Lung (tissue), 12 donors: ENCODE data around the gene ITPK1. TPM values are rescaled to one million over a fixed set of nuclear protein-coding genes. Genes with fewer than 3 reads are reported as not detected.

ENCODE experiments used
- ATAC-seq: fragments of 200-7000 bp; cut with Tn5 transposase; one replicate; pipeline ENCODE4 v1.9.1; 2020; ENCODE audit warnings: moderate number of reproducible peaks; ENCODE audit not compliant: insufficient read depth, low FRiP score
- DNase-seq, 3 donors: peaks; one replicate each; pipeline ENCODE4 v3.0.0-alpha.2; 2013 to 2017
- H3K27ac ChIP-seq, 2 donors: one replicate each; pipeline ENCODE4 v1.5.1; 2013; ENCODE audit warnings: mild to moderate bottlenecking in 2 of 2, moderate library complexity in 2 of 2, control low read depth in 1 of 2, inconsistent platforms in 1 of 2, low read depth in 1 of 2, low read length in 1 of 2
- H3K27me3 ChIP-seq, 3 donors: one replicate each; pipeline ENCODE4 v1.5.1; 2013; ENCODE audit warnings: low read length in 2 of 3; ENCODE audit not compliant: control insufficient read depth in 3 of 3, insufficient read depth in 3 of 3
- H3K36me3 ChIP-seq, 4 donors: one replicate each; pipeline ENCODE4 v1.5.1; 2013; ENCODE audit warnings: low read length in 4 of 4, mild to moderate bottlenecking in 1 of 4, moderate library complexity in 1 of 4; ENCODE audit not compliant: control insufficient read depth in 4 of 4, insufficient read depth in 4 of 4
- H3K4me1 ChIP-seq, 5 donors: one replicate each; pipeline ENCODE4 v1.5.1; 2013; ENCODE audit warnings: low read length in 5 of 5, mild to moderate bottlenecking in 2 of 5, moderate library complexity in 1 of 5; ENCODE audit not compliant: control insufficient read depth in 5 of 5, insufficient read depth in 5 of 5
- H3K4me3 ChIP-seq: one replicate; pipeline ENCODE4 v1.5.1; 2013; ENCODE audit warnings: mild to moderate bottlenecking, control low read depth, moderate library complexity
- H3K9ac ChIP-seq, 2 donors: one replicate each; pipeline ENCODE4 v1.5.1; 2013; ENCODE audit warnings: low read length in 2 of 2, control low read depth in 1 of 2; ENCODE audit not compliant: insufficient read depth in 1 of 2
- H3K9me3 ChIP-seq, 4 donors: one replicate each; pipeline ENCODE4 v1.5.1; 2013; ENCODE audit warnings: low read length in 3 of 4, mild to moderate bottlenecking in 1 of 4, moderate library complexity in 1 of 4; ENCODE audit not compliant: control insufficient read depth in 4 of 4, insufficient read depth in 3 of 4
- WGBS, 2 donors: extraction: QIAGEN DNeasy Blood & Tissue Kit; methylation state at CpG; one replicate each; pipeline ENCODE4 v1.1.7; 2013; 5-methylcytosine and 5-hydroxymethylcytosine counted together
- polyA plus RNA-seq, 2 donors: library from polyadenylated mRNA; stranded (reverse); fragments of 200-250 nt; gene quantifications; one replicate each; pipeline ENCODE4 v1.2.1, GENCODE V29; 2013
- total RNA-seq, 2 donors: library from RNA; depleted of rRNA in 1 of 2; stranded (reverse); fragments of >200 nt in 1 of 2; gene quantifications; one replicate each; pipeline ENCODE4 v1.2.1, GENCODE V29; 2014 to 2021
- TF ChIP-seq, protein P1 (sequence below): IDR thresholded peaks from 2 replicates; pipeline ENCODE4 v1.5.1; 2012; ENCODE audit warnings: mild to moderate bottlenecking; ENCODE audit errors: control extremely low read depth, extremely low read depth
- donor health status: control.
- donor health status: control.
- donor health status: Bipolar disorder and iron deficiency.
- donor health status: healthy.
- donor health status: DM: yes; HTN: yes; CAD: no.

The ITPK1 gene
- total and polyA plus RNA-seq, 4 donors = 17.5 to 99.4 (median 45.3) TPM

DNA sequence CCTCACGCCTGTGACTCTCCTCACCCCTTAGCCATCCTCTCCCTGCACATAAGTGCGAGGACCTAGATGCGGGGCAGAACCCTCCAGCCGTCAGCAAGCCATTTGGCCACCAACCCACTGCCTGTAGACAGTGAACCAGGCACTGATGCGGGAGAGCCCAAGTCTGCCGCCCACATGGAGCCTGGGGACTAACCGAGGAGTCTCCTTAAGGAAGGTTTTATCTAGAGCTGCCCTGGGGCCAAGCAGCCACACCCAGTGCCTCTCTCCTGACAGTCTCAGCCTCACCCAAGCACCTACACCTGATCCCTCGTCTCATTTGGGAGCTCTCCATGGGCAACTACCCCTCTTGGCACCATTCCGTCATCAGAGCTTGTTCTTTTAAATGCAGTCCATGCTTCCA lies 120.1 kb downstream of the ITPK1 start:
- peaks cover 0 to 5% (median 0%) of the 10 kb centered on the region in 4 donors for H3K36me3 ChIP-seq
- no peak overlapping the region for H3K9ac ChIP-seq
- H3K27ac ChIP-seq = no peak overlapping the region
- TF ChIP-seq, protein P1, sequence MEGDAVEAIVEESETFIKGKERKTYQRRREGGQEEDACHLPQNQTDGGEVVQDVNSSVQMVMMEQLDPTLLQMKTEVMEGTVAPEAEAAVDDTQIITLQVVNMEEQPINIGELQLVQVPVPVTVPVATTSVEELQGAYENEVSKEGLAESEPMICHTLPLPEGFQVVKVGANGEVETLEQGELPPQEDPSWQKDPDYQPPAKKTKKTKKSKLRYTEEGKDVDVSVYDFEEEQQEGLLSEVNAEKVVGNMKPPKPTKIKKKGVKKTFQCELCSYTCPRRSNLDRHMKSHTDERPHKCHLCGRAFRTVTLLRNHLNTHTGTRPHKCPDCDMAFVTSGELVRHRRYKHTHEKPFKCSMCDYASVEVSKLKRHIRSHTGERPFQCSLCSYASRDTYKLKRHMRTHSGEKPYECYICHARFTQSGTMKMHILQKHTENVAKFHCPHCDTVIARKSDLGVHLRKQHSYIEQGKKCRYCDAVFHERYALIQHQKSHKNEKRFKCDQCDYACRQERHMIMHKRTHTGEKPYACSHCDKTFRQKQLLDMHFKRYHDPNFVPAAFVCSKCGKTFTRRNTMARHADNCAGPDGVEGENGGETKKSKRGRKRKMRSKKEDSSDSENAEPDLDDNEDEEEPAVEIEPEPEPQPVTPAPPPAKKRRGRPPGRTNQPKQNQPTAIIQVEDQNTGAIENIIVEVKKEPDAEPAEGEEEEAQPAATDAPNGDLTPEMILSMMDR = no peak
- H3K4me3 ChIP-seq = no peak overlapping the region
- H3K27me3 ChIP-seq = no peaks in the 10 kb centered on the region
- no peaks in the 10 kb centered on the region for H3K9me3 ChIP-seq
- ATAC-seq (no peak), DNase-seq (no peak)
- 94 to 95% methylated on average over 9 of the region's 9 CpGs for WGBS, 2 donors
- H3K4me1 ChIP-seq = peaks cover 0 to 11% (median 2%) of the 10 kb centered on the region in 5 donors

- ATAC-seq (no peak), DNase-seq (no peak)
- Histone ChIP-seq H3K4me3 (no peak overlapping the region), H3K9ac (no peak overlapping the region), H3K27me3 (no peaks in the 10 kb centered on the region), H3K9me3 (no peaks in the 10 kb centered on the region), H3K36me3 (peaks cover 0 to 5% (median 0%) of the 10 kb centered on the region in 4 donors), H3K4me1 (peaks cover 0 to 16% (median 4%) of the 10 kb centered on the region in 5 donors), H3K27ac (no peak overlapping the region)
- 93 to 96% methylated on average over 11 of the region's 11 CpGs for WGBS, 2 donors
- TF ChIP-seq, protein P1 = no peak
Measured at GRCh38 chr14:92994942-92995341, 120.8 kb downstream of the ITPK1 start.

DNA sequence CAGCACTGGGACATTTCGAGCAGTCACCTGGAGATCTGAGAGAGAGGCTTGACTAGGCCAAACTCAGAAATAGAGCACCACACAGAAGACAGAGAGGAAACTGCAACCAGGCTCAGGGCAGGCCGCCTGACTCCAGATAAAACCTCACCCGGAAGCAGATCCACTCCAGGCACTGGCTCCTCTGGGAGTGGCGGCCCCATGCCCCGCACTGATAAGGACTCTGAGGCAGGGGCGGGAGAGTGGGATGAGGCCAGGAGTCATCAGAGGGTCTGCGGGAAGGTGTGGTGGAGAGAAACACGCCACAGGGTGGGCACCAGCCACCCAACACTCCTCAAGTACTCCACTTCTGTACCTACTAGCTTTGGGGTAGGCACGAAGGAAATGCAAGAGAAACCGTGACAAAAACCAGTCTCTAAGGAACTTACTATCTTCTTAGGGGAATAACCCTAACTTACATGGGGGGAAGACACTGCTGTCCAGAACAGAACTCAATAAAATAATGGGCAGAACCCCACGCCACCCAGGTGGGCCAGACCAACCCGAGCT lies 121.5 kb downstream of the ITPK1 start:
- Histone ChIP-seq H3K4me1 (peaks cover 0 to 16% (median 4%) of the 10 kb centered on the region in 5 donors), H3K9ac (no peak overlapping the region), H3K9me3 (no peaks in the 10 kb centered on the region), H3K27ac (peak overlapping the region in 1 of 2 donors; percentile 41), H3K36me3 (peaks cover 0 to 7% (median 0%) of the 10 kb centered on the region in 4 donors), H3K4me3 (no peak overlapping the region), H3K27me3 (no peaks in the 10 kb centered on the region)
- DNase-seq (no peak), ATAC-seq (no peak)
- TF ChIP-seq, protein P1 = no peak
- 90 to 96% methylated on average over 12 of the region's 12 CpGs for WGBS, 2 donors

DNA sequence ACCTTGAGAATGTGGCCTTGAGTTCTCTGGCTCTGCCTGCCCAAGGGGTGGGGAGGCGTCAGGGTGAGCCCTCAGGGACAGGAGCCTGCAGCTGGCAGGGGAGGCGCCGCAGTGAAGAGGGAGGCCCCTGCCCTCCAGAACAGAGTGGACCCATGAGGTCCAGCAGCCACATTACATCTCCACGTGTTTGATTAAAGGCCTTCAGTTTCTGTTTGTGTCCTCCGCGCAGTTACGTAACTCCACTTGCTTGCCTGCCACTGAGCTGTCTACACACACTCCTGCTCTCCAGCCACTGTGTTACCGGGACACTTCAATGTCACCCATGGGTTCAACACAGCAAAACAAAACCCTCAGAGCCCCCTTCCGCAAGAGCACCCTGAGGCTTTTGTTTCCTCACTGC lies 122.4 kb downstream of the ITPK1 start:
- ATAC-seq (peak; percentile 53), DNase-seq (no peak)
- H3K9me3 ChIP-seq = no peaks in the 10 kb centered on the region
- H3K27ac ChIP-seq = peak overlapping the region; percentile 41 to 46
- WGBS, 2 donors = 71 to 72% methylated on average over 9 of the region's 9 CpGs
- peaks cover 0 to 7% (median 0%) of the 10 kb centered on the region in 4 donors for H3K36me3 ChIP-seq
- TF ChIP-seq, protein P1 = no peak
- H3K4me1 ChIP-seq = peaks cover 0 to 16% (median 4%) of the 10 kb centered on the region in 5 donors
- no peak overlapping the region for H3K9ac ChIP-seq
- no peaks in the 10 kb centered on the region for H3K27me3 ChIP-seq
- no peak overlapping the region for H3K4me3 ChIP-seq
